Sigmoid colon (tissue), 7 donors: ENCODE results near the gene TUB. TPM values are rescaled to one million over a fixed set of nuclear protein-coding genes. Genes with fewer than 3 reads are reported as not detected.

Experiments
- DNase-seq: peaks from one replicate; pipeline ENCODE4 v3.0.0-alpha.2; 2019
- H3K27ac ChIP-seq, 4 donors: fragments of 200-600 bp; sonication (generic); one replicate each; pipeline ENCODE4 v1.5.1; 2016 to 2019; ENCODE audit warnings: mild to moderate bottlenecking in 1 of 4
- H3K27me3 ChIP-seq, 3 donors: fragments of 200-600 bp; sonication (generic); one replicate each; pipeline ENCODE4 v1.5.1; 2019; ENCODE audit warnings: mild to moderate bottlenecking in 1 of 3
- H3K36me3 ChIP-seq, 4 donors: fragments of 200-600 bp; sonication (generic); one replicate each; pipeline ENCODE4 v1.5.1; 2016 to 2019
- H3K4me1 ChIP-seq, 4 donors: fragments of 200-600 bp; sonication (generic); one replicate each; pipeline ENCODE4 v1.5.1; 2017 to 2019
- H3K4me3 ChIP-seq, 4 donors: fragments of 200-600 bp; sonication (generic); one replicate each; pipeline ENCODE4 v1.5.1; 2017 to 2019; ENCODE audit warnings: mild to moderate bottlenecking in 2 of 4, moderate library complexity in 1 of 4
- H3K9me3 ChIP-seq, 4 donors: fragments of 200-600 bp in 3 of 4; sonication (generic) in 3 of 4; one replicate each; pipeline versions ENCODE4 v1.5.1 to v1.6.1; 2013 to 2019
- EP300 ChIP-seq, 4 donors: sonication (generic); formaldehyde crosslinking; IDR thresholded peaks; one replicate each; pipeline ENCODE4 v1.6.1; 2017; ENCODE audit warnings: antibody characterized with exemption in 4 of 4
- POLR2A ChIP-seq, 2 donors: fragments of 450-650 bp; IDR thresholded peaks; one replicate each; pipeline ENCODE4 v1.6.1; 2016; ENCODE audit warnings: antibody characterized with exemption in 2 of 2, mild to moderate bottlenecking in 2 of 2, moderate library complexity in 2 of 2
- POLR2AphosphoS5 ChIP-seq, 4 donors: sonication (generic); formaldehyde crosslinking; IDR thresholded peaks; one replicate each; pipeline ENCODE4 v1.6.1; 2017; ENCODE audit warnings: antibody characterized with exemption in 4 of 4
- WGBS, 2 donors: extraction: QIAGEN DNeasy Blood & Tissue Kit; methylation state at CpG; one replicate each; pipeline ENCODE4 v1.1.7; 2013; 5-methylcytosine and 5-hydroxymethylcytosine counted together
- intact Hi-C: fragments of 100-400 bp; cut with DNase I; formaldehyde crosslinking; loops from one replicate; pipeline ENCODE4 v1.15.1; 2023
- polyA plus RNA-seq, 3 donors: library from polyadenylated mRNA; stranded (reverse); fragments of 200-250 nt; gene quantifications; one replicate each; pipeline ENCODE4 v1.2.3, GENCODE V29; 2013
- total RNA-seq, 4 donors: library from RNA; depleted of rRNA; stranded (reverse); fragments of >200 nt; gene quantifications; one replicate each; pipeline ENCODE4 v1.1.0, GENCODE V29; 2016
- TF ChIP-seq, protein P1 (sequence below), 4 experiments: fragments of 450-650 bp in 3 of 4; fragments of 200-600 bp in 1 of 4; IDR thresholded peaks; one replicate each; pipeline ENCODE4 v1.5.1; 2016 to 2019; ENCODE audit warnings: antibody characterized with exemption in 4 of 4, mild to moderate bottlenecking in 3 of 4, moderate library complexity in 2 of 4
- donor health status: healthy with polysubstance abuse.
- donor health status: Bipolar disorder and iron deficiency.
- donor health status: healthy.

Gene TUB
- total and polyA plus RNA-seq, 7 donors = 0.23 to 18.3 (median 6.7) TPM

DNA sequence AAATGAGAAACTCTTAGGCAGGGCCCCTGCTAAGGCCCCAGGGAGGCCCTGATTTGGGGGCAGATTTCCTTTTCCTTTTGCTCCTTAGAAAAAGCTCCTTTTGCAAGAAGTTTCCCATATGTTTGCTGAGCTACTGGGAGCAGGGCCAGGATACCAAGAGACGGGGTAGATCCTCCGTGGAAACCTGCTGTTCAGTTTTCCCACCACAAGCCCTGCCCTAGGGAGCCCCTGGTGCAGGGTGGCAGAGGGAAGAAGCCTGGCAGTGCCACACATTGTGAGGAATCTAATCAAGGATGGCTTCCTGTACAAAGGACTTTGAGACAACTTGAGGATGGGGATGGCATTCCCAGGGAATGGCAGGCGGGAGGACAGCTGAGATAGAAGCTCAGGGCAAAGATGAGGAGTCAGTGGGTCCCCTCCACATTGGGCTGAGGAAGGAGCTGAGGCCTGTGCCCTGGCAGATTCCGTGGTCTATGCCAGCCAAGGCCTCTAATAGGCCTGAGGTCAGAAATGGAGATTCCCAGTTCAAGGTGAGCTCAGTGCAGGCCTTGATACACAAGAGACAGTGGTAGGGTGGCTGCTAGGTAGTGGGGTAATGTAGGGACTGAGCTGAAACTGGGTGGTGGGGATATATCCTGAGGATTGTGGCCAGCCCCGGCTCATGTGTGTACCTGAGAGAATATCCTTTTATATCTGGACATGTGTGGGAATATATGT lies 15.0 kb downstream of the TUB start:
- intact Hi-C loops = no loop called here
- peaks cover 0 to 10% (median 6%) of the 10 kb centered on the region in 4 donors for H3K4me1 ChIP-seq
- WGBS, 2 donors = 83 to 86% methylated on average over 5 of the region's 5 CpGs
- no peaks in the 10 kb centered on the region for H3K9me3 ChIP-seq
- no peak overlapping the region for H3K27ac ChIP-seq
- no peak for TF ChIP-seq EP300 (IDR thresholded peaks at IDR 0.05)
- TF ChIP-seq POLR2A (IDR thresholded peaks at IDR 0.05) = no peak
- DNase-seq = peak; percentile 39
- no peaks in the 10 kb centered on the region for H3K27me3 ChIP-seq
- no peak overlapping the region for H3K4me3 ChIP-seq
- H3K36me3 ChIP-seq = peaks cover 4 to 50% (median 6%) of the 10 kb centered on the region in 4 donors

DNA sequence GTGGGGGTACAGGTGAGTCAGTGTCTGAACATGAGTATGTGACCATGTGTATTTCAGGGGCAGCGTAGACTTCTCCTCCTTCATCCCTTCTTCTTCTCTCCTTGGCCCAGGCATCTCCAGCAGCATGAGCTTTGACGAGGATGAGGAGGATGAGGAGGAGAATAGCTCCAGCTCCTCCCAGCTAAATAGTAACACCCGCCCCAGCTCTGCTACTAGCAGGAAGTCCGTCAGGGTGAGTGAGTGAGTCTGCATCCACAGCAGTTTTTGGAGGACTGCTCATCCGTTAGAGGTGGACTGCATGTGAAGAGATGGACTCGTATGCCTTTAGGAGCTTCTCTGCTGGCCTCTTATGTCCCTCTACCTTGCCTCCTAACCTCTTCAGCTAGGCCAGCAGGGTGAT lies 15.6 kb downstream of the TUB start:
- Histone ChIP-seq H3K4me3 (no peak overlapping the region), H3K27me3 (no peaks in the 10 kb centered on the region), H3K36me3 (peaks cover 4 to 56% (median 9%) of the 10 kb centered on the region in 4 donors), H3K27ac (no peak overlapping the region), H3K4me1 (peaks cover 0 to 10% (median 6%) of the 10 kb centered on the region in 4 donors), H3K9me3 (no peaks in the 10 kb centered on the region)
- 74 to 76% methylated on average over 6 of the region's 6 CpGs for WGBS, 2 donors
- peak; percentile 24 for DNase-seq
- TF ChIP-seq POLR2A (IDR thresholded peaks at IDR 0.05) (no peak), EP300 (IDR thresholded peaks at IDR 0.05) (no peak), POLR2AphosphoS5 (IDR thresholded peaks at IDR 0.05) (no peak)
- TF ChIP-seq, protein P1, sequence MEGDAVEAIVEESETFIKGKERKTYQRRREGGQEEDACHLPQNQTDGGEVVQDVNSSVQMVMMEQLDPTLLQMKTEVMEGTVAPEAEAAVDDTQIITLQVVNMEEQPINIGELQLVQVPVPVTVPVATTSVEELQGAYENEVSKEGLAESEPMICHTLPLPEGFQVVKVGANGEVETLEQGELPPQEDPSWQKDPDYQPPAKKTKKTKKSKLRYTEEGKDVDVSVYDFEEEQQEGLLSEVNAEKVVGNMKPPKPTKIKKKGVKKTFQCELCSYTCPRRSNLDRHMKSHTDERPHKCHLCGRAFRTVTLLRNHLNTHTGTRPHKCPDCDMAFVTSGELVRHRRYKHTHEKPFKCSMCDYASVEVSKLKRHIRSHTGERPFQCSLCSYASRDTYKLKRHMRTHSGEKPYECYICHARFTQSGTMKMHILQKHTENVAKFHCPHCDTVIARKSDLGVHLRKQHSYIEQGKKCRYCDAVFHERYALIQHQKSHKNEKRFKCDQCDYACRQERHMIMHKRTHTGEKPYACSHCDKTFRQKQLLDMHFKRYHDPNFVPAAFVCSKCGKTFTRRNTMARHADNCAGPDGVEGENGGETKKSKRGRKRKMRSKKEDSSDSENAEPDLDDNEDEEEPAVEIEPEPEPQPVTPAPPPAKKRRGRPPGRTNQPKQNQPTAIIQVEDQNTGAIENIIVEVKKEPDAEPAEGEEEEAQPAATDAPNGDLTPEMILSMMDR (IDR thresholded peaks at IDR 0.05) = no peak
- intact Hi-C loops = no loop called here

DNA sequence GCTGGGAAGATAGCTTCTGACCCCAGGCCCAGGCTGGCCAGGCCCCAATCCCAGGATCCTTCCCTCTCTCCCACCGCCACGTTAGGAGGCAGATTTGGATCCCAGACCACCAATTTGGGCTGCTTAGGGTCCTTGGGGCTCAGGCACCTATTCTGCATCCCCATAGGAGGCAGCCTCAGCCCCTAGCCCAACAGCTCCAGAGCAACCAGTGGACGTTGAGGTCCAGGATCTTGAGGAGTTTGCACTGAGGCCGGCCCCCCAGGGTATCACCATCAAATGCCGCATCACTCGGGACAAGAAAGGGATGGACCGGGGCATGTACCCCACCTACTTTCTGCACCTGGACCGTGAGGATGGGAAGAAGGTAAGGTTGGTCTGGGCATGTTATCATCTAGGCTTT lies 16.1 kb downstream of the TUB start:
- peak; percentile 39 for DNase-seq
- intact Hi-C loops = no loop called here

DNA sequence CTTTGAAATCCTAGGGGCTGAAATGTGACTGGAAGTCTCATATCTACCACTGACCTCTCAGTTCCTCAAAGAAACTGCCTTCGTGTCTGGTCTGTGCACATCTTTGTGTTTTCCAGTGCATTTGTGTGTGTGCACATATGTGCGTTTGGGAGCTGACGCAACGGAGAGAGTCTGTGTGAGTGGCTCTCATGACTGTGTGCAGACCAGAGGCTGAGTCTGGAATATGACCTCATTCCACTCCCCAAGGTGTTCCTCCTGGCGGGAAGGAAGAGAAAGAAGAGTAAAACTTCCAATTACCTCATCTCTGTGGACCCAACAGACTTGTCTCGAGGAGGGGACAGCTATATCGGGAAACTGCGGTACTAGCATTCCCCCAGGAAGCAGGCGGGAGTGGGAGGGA lies 16.5 kb downstream of the TUB start:
- TF ChIP-seq EP300 (IDR thresholded peaks at IDR 0.05) (no peak), POLR2A (IDR thresholded peaks at IDR 0.05) (no peak), POLR2AphosphoS5 (IDR thresholded peaks at IDR 0.05) (no peak)
- TF ChIP-seq, protein P1 (IDR thresholded peaks at IDR 0.05) = no peak
- intact Hi-C loops = no loop called here
- no peak overlapping the region for H3K27ac ChIP-seq
- no peaks in the 10 kb centered on the region for H3K27me3 ChIP-seq
- H3K9me3 ChIP-seq = no peaks in the 10 kb centered on the region
- WGBS, 2 donors = 92 to 95% methylated on average over 9 of the region's 9 CpGs
- H3K4me1 ChIP-seq = peaks cover 0 to 8% (median 4%) of the 10 kb centered on the region in 4 donors
- DNase-seq = no peak
- H3K4me3 ChIP-seq = no peak overlapping the region
- peaks cover 4 to 65% (median 13%) of the 10 kb centered on the region in 4 donors for H3K36me3 ChIP-seq

More for the DNA sequence above, 16.1 kb downstream of the TUB start:
- Histone ChIP-seq H3K27ac (no peak overlapping the region), H3K4me1 (peaks cover 0 to 10% (median 6%) of the 10 kb centered on the region in 4 donors), H3K27me3 (no peaks in the 10 kb centered on the region), H3K9me3 (no peaks in the 10 kb centered on the region), H3K4me3 (no peak overlapping the region), H3K36me3 (peaks cover 4 to 61% (median 11%) of the 10 kb centered on the region in 4 donors)
- no peak for TF ChIP-seq POLR2A (IDR thresholded peaks at IDR 0.05)
- TF ChIP-seq EP300 (IDR thresholded peaks at IDR 0.05) = no peak
- TF ChIP-seq POLR2AphosphoS5 (IDR thresholded peaks at IDR 0.05) = no peak
- TF ChIP-seq, protein P1 (IDR thresholded peaks at IDR 0.05) = no peak
- 92 to 94% methylated on average over 8 of the region's 8 CpGs for WGBS, 2 donors

DNA sequence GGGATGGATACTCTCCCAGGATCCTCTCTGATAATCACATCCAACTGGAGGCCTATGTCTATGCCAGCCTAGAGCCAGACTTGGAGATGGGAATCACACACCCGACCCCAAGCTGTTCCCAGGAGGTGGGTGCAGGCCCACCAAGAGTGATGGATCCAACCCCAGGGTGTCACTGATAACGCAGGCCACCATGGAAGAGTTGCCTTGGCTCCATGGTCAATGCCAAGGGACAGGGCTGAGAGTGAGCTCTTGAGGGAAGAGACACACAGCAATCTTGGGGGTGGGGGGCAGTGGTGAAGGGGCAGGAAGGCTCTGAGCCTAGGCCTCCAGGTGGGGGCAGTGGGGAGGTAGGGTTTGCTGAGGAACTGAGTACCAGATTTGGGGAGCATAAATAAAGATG lies 16.9 kb downstream of the TUB start:
- TF ChIP-seq, protein P1 (IDR thresholded peaks at IDR 0.05) = no peak
- TF ChIP-seq POLR2AphosphoS5 (IDR thresholded peaks at IDR 0.05) (no peak), POLR2A (IDR thresholded peaks at IDR 0.05) (no peak), EP300 (IDR thresholded peaks at IDR 0.05) (no peak)
- H3K27ac ChIP-seq = no peak overlapping the region

More for the DNA sequence above, 16.9 kb downstream of the TUB start:
- H3K9me3 ChIP-seq = no peaks in the 10 kb centered on the region
- intact Hi-C loops = loop anchor here (2.0 kb wide), 2 partner anchors 65 to 91 kb away; no protein-coding TSS in a partner anchor
- peaks cover 0 to 3% (median under 1%) of the 10 kb centered on the region in 4 donors for H3K4me1 ChIP-seq
- 81 to 91% methylated on average over 2 of the region's 2 CpGs for WGBS, 2 donors
- peaks cover 4 to 70% (median 14%) of the 10 kb centered on the region in 4 donors for H3K36me3 ChIP-seq
- peak; percentile 56 for DNase-seq
- no peaks in the 10 kb centered on the region for H3K27me3 ChIP-seq
- no peak overlapping the region for H3K4me3 ChIP-seq
